ENCODE data around the gene GAA. TPM values are rescaled to one million over a fixed set of nuclear protein-coding genes. Genes with fewer than 3 reads are reported as not detected.

Gene GAA
- total and polyA plus RNA-seq, 2 of the 13 experiments (the other 11 are each of a cell fraction or from before 2014, with no cell fraction given), result 21.6 to 36.4 TPM

DNA sequence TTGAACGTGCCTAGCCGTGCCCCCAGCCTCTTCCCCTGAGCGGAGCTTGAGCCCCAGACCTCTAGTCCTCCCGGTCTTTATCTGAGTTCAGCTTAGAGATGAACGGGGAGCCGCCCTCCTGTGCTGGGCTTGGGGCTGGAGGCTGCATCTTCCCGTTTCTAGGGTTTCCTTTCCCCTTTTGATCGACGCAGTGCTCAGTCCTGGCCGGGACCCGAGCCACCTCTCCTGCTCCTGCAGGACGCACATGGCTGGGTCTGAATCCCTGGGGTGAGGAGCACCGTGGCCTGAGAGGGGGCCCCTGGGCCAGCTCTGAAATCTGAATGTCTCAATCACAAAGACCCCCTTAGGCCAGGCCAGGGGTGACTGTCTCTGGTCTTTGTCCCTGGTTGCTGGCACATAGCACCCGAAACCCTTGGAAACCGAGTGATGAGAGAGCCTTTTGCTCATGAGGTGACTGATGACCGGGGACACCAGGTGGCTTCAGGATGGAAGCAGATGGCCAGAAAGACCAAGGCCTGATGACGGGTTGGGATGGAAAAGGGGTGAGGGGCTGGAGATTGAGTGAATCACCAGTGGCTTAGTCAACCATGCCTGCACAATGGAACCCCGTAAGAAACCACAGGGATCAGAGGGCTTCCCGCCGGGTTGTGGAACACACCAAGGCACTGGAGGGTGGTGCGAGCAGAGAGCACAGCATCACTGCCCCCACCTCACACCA, 724 bp downstream of the GAA start (continued):
- TF ChIP-seq MXD1 (CRISPR knock-in tag; IDR thresholded peaks at IDR 0.05) (peak; percentile 34), ZNF749 (CRISPR knock-in tag; IDR thresholded peaks at IDR 0.05; ENCODE audit: borderline replicate concordance) (no peak), ZNF800 (CRISPR knock-in tag; IDR thresholded peaks at IDR 0.05) (0 out of 2 replicates have a peak, but pooled peaks have one; percentile 51), GFI1 (CRISPR knock-in tag; IDR thresholded peaks at IDR 0.05; ENCODE audit: borderline replicate concordance) (peak; percentile 39; the same call in 1 of the 2 replicates), ZNF704 (CRISPR knock-in tag; IDR thresholded peaks at IDR 0.05; ENCODE audit: borderline replicate concordance) (0 out of 2 replicates have a peak, but pooled peaks have one; percentile 10), NR0B2 (CRISPR knock-in tag; IDR thresholded peaks at IDR 0.05) (peak; percentile 70; the same call in 1 of the 2 replicates), HOXA5 (CRISPR knock-in tag; IDR thresholded peaks at IDR 0.05) (0 out of 2 replicates have a peak, but pooled peaks have one; percentile 4), ZNF580 (CRISPR knock-in tag; IDR thresholded peaks at IDR 0.05; ENCODE audit: borderline replicate concordance, low read depth) (0 out of 2 replicates have a peak, but pooled peaks have one; percentile 4), SSRP1 (CRISPR knock-in tag; IDR thresholded peaks at IDR 0.05) (no peak), ARID2 (CRISPR knock-in tag; IDR thresholded peaks at IDR 0.05; ENCODE audit: borderline replicate concordance) (0 out of 2 replicates have a peak, but pooled peaks have one; percentile 9), ZGPAT (CRISPR knock-in tag; IDR thresholded peaks at IDR 0.05) (peak; percentile 6; the same call in 1 of the 2 replicates), PHF8 (CRISPR knock-in tag; IDR thresholded peaks at IDR 0.05) (0 out of 2 replicates have a peak, but pooled peaks have one; percentile 23), LCORL (IDR thresholded peaks at IDR 0.05) (no peak), LCORL (CRISPR knock-in tag; IDR thresholded peaks at IDR 0.05) (peak; percentile 42; the same call in 1 of the 2 replicates), MEF2D (CRISPR knock-in tag; IDR thresholded peaks at IDR 0.05) (peak; percentile 50; the same call in 1 of the 2 replicates), ZNF616 (CRISPR knock-in tag; IDR thresholded peaks at IDR 0.05; ENCODE audit: low read depth) (no peak), GLI4 (CRISPR knock-in tag; IDR thresholded peaks at IDR 0.05; ENCODE audit: borderline replicate concordance) (0 out of 2 replicates have a peak, but pooled peaks have one; percentile 14), NFE2L2 (IDR thresholded peaks at IDR 0.05; ENCODE audit: low read length) (no peak)
- TF ChIP-seq, protein P1, sequence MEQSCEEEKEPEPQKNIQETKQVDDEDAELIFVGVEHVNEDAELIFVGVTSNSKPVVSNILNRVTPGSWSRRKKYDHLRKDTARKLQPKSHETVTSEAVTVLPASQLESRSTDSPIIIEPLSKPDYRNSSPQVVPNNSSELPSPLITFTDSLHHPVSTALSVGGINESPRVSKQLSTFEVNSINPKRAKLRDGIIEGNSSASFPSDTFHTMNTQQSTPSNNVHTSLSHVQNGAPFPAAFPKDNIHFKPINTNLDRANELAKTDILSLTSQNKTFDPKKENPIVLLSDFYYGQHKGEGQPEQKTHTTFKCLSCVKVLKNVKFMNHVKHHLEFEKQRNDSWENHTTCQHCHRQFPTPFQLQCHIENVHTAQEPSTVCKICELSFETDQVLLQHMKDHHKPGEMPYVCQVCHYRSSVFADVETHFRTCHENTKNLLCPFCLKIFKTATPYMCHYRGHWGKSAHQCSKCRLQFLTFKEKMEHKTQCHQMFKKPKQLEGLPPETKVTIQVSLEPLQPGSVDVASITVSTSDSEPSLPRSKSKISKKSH (CRISPR knock-in tag; IDR thresholded peaks at IDR 0.05; ENCODE audit: borderline replicate concordance), result peak; percentile 65; the same call in 1 of the 2 replicates

All from HepG2 (cell line).